ENCODE data around the gene SORBS1.

Gene SORBS1

GRCh38 chr10:95275726-95276366 is 285.3 kb downstream of the SORBS1 start:
- DNase-seq (ENCODE audit: low read depth in 2 of 2): no peak

- DNase-seq (ENCODE audit: low read depth in 2 of 2): no peak
Observed at GRCh38 chr10:95273393-95274312, 287.5 kb downstream of the SORBS1 start.

GRCh38 chr10:95268438-95268837 is 292.7 kb downstream of the SORBS1 start:
- DNase-seq (ENCODE audit: low read depth in 2 of 2): no peak

GRCh38 chr10:95267251-95267650 is 293.9 kb downstream of the SORBS1 start:
- no peak for DNase-seq (ENCODE audit: low read depth in 2 of 2)

- DNase-seq (ENCODE audit: low read depth in 2 of 2): no peak
Observed at GRCh38 chr10:95266674-95267095, 294.5 kb downstream of the SORBS1 start.

GRCh38 chr10:95265572-95265971 is 295.6 kb downstream of the SORBS1 start:
- no peak for DNase-seq (ENCODE audit: low read depth in 2 of 2)

GRCh38 chr10:95264227-95265051 is 296.7 kb downstream of the SORBS1 start:
- no peak for DNase-seq (ENCODE audit: low read depth in 2 of 2)

- no peak for DNase-seq (ENCODE audit: low read depth in 2 of 2)
Observed at GRCh38 chr10:95263864-95264226, 297.3 kb downstream of the SORBS1 start.

GRCh38 chr10:95262763-95263518 is 298.2 kb downstream of the SORBS1 start:
- no peak for DNase-seq (ENCODE audit: low read depth in 2 of 2)

- DNase-seq (ENCODE audit: low read depth in 2 of 2): no peak
Observed at GRCh38 chr10:95261926-95262325, 299.2 kb downstream of the SORBS1 start.
